ENCODE measurements around the gene KCNK5.

DNA sequence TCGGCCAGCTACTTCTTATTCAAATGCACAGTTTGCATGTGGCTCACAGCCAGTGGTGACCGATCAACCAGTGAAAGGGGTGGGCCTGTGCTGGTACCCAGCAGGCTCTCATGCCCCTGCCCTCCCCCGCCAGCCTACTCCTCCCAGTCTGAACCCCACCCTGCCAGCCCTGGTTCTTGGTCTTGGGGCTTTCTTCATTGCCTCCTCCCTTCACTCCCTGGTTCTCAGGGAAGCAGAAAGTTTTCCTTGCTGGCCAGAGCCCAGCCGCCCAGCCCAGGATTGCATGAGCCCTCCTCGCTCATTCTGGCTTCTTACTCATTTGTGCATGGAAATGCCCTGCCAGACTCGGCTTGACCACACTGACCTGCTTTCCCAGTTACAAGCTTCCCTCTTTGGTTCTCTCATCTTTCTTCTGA lies 44.1 kb upstream of the KCNK5 start:
- TF ChIP-seq, protein P1, sequence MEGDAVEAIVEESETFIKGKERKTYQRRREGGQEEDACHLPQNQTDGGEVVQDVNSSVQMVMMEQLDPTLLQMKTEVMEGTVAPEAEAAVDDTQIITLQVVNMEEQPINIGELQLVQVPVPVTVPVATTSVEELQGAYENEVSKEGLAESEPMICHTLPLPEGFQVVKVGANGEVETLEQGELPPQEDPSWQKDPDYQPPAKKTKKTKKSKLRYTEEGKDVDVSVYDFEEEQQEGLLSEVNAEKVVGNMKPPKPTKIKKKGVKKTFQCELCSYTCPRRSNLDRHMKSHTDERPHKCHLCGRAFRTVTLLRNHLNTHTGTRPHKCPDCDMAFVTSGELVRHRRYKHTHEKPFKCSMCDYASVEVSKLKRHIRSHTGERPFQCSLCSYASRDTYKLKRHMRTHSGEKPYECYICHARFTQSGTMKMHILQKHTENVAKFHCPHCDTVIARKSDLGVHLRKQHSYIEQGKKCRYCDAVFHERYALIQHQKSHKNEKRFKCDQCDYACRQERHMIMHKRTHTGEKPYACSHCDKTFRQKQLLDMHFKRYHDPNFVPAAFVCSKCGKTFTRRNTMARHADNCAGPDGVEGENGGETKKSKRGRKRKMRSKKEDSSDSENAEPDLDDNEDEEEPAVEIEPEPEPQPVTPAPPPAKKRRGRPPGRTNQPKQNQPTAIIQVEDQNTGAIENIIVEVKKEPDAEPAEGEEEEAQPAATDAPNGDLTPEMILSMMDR (IDR thresholded peaks at IDR 0.05; ENCODE audit: low read depth, low read length, missing input control): no peak
- TF ChIP-seq SP1 (IDR thresholded peaks at IDR 0.05): no peak
- TF ChIP-seq, protein P2, sequence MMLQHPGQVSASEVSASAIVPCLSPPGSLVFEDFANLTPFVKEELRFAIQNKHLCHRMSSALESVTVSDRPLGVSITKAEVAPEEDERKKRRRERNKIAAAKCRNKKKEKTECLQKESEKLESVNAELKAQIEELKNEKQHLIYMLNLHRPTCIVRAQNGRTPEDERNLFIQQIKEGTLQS (IDR thresholded peaks at IDR 0.05): no peak
- TF ChIP-seq EGR1 (IDR thresholded peaks at IDR 0.05; ENCODE audit: low read depth in 2 of 2): no peak
- TF ChIP-seq RXRA (IDR thresholded peaks at IDR 0.05): no peak
- no peak for TF ChIP-seq GABPA (IDR thresholded peaks at IDR 0.05 in 1 of 2, conservative IDR thresholded peaks at IDR 0.05 in 1 of 2)
- TF ChIP-seq, protein P3, sequence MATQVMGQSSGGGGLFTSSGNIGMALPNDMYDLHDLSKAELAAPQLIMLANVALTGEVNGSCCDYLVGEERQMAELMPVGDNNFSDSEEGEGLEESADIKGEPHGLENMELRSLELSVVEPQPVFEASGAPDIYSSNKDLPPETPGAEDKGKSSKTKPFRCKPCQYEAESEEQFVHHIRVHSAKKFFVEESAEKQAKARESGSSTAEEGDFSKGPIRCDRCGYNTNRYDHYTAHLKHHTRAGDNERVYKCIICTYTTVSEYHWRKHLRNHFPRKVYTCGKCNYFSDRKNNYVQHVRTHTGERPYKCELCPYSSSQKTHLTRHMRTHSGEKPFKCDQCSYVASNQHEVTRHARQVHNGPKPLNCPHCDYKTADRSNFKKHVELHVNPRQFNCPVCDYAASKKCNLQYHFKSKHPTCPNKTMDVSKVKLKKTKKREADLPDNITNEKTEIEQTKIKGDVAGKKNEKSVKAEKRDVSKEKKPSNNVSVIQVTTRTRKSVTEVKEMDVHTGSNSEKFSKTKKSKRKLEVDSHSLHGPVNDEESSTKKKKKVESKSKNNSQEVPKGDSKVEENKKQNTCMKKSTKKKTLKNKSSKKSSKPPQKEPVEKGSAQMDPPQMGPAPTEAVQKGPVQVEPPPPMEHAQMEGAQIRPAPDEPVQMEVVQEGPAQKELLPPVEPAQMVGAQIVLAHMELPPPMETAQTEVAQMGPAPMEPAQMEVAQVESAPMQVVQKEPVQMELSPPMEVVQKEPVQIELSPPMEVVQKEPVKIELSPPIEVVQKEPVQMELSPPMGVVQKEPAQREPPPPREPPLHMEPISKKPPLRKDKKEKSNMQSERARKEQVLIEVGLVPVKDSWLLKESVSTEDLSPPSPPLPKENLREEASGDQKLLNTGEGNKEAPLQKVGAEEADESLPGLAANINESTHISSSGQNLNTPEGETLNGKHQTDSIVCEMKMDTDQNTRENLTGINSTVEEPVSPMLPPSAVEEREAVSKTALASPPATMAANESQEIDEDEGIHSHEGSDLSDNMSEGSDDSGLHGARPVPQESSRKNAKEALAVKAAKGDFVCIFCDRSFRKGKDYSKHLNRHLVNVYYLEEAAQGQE (IDR thresholded peaks at IDR 0.05): no peak
- no peak for TF ChIP-seq JUND (IDR thresholded peaks at IDR 0.05)
- TF ChIP-seq TAF1 (conservative IDR thresholded peaks at IDR 0.05): no peak
- TF ChIP-seq, protein P4, sequence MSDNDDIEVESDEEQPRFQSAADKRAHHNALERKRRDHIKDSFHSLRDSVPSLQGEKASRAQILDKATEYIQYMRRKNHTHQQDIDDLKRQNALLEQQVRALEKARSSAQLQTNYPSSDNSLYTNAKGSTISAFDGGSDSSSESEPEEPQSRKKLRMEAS (IDR thresholded peaks at IDR 0.05): no peak
